Measurements from ENCODE around the gene RPTN. TPM values are rescaled to one million over a fixed set of nuclear protein-coding genes. Genes with fewer than 3 reads are reported as not detected.

Gene RPTN
- polyA plus RNA-seq, 2 of the 4 experiments (the other 2 are of a cell fraction) = not detected

GRCh38 chr1:152111515-152111968 is 47.5 kb downstream of the RPTN start (continued):
- no peak for TF ChIP-seq NPAS2 (CRISPR knock-in tag; IDR thresholded peaks at IDR 0.05; ENCODE audit: borderline replicate concordance)
- TF ChIP-seq ZFP36 (IDR thresholded peaks at IDR 0.05; ENCODE audit: borderline replicate concordance, partially characterized antibody) = no peak
- TF ChIP-seq MAZ (IDR thresholded peaks at IDR 0.05; ENCODE audit: borderline replicate concordance, low read depth, low read length) = no peak
- no peak for TF ChIP-seq HOXA7 (CRISPR knock-in tag; IDR thresholded peaks at IDR 0.05)
- no peak for TF ChIP-seq POLR2A (IDR thresholded peaks at IDR 0.05; ENCODE audit: low read length)
- TF ChIP-seq NFE2L2 (conservative IDR thresholded peaks at IDR 0.05; ENCODE audit: low read length) = no peak
- no peak for TF ChIP-seq EHF (CRISPR knock-in tag; IDR thresholded peaks at IDR 0.05)
- no peak for TF ChIP-seq RAD21 (conservative IDR thresholded peaks at IDR 0.05 in 1 of 2, IDR thresholded peaks at IDR 0.05 in 1 of 2)
- TF ChIP-seq RFX5 (IDR thresholded peaks at IDR 0.05) = no peak
- no peak for TF ChIP-seq HOXB5 (CRISPR knock-in tag; IDR thresholded peaks at IDR 0.05)
- TF ChIP-seq PBX3 (IDR thresholded peaks at IDR 0.05) = no peak

- Histone ChIP-seq H3K9me3 (0 out of 3 replicates have a peak, but pooled peaks cover 6% of the 10 kb centered on the region), H3K27ac (peak overlapping the region in 1 of 2 experiments; percentile 67; a peak in 3 of 6 replicates), H3K4me1 (peaks cover 28% of the 10 kb centered on the region), H3K4me2 (peak overlapping the region; percentile 98), H3K4me3 (peak overlapping the region; percentile 49)
- ATAC-seq (peak; percentile 45 to 72), FAIRE-seq (no peak), DNase-seq (ENCODE audit: low read depth in 1 of 2, low spot score in 1 of 2) (peak; percentile 24 to 72)
- POLR2A ChIA-PET = interaction anchor here (0.7 to 1.6 kb wide), 6 partner anchors 26 to 1290 kb away, joined by 3 to 7 read pairs (median 4); partner anchors contain the start of gene S100A11
- CTCF ChIA-PET = interaction anchor here (0.8 to 10.4 kb wide), 12 partner anchors 15 to 1529 kb away, joined by 3 to 89 read pairs (median 6); no protein-coding TSS in a partner anchor
- 2% methylated on average over 59 of the region's 60 CpGs for WGBS (ENCODE audit: missing lambda C conversion rate)
- TF ChIP-seq JUN (IDR thresholded peaks at IDR 0.05) = peak in 1 of 2 experiments; percentile 34; a peak in 1 of 5 replicates
- TF ChIP-seq E2F6 (IDR thresholded peaks at IDR 0.05; ENCODE audit: borderline replicate concordance, low read depth) = peak; percentile 84
- TF ChIP-seq HDAC2 (IDR thresholded peaks at IDR 0.05) = 0 out of 2 replicates have a peak, but pooled peaks have one; percentile 26
- no peak for TF ChIP-seq HMGXB4 (CRISPR knock-in tag; IDR thresholded peaks at IDR 0.05; ENCODE audit: borderline replicate concordance)
- TF ChIP-seq EHMT2 (IDR thresholded peaks at IDR 0.05; ENCODE audit: low read depth) = no peak
- TF ChIP-seq MAX (IDR thresholded peaks at IDR 0.05) = peak; percentile 60
Measured at GRCh38 chr1:152110860-152111514, 48.0 kb downstream of the RPTN start.

GRCh38 chr1:152110365-152110859 is 48.6 kb downstream of the RPTN start:
- under 1% methylated on average over 31 of the region's 31 CpGs for WGBS (ENCODE audit: missing lambda C conversion rate)
- no peak for FAIRE-seq
- TF ChIP-seq ATOH8 (CRISPR knock-in tag; IDR thresholded peaks at IDR 0.05; ENCODE audit: low read depth) (no peak), RNF2 (IDR thresholded peaks at IDR 0.05; ENCODE audit: borderline replicate concordance, low read depth) (0 out of 2 replicates have a peak, but pooled peaks have one; percentile 47), RARB (CRISPR knock-in tag; IDR thresholded peaks at IDR 0.05) (no peak), CHD2 (IDR thresholded peaks at IDR 0.05; ENCODE audit: low read length, partially characterized antibody) (peak; percentile 28), NPAS2 (CRISPR knock-in tag; IDR thresholded peaks at IDR 0.05; ENCODE audit: borderline replicate concordance) (no peak), HOXA7 (CRISPR knock-in tag; IDR thresholded peaks at IDR 0.05) (no peak), FOSB (CRISPR knock-in tag; IDR thresholded peaks at IDR 0.05) (no peak), SREBF2 (IDR thresholded peaks at IDR 0.05) (no peak)

More at GRCh38 chr1:152110365-152110859, 48.6 kb downstream of the RPTN start:
- Histone ChIP-seq H3K4me3 (peak overlapping the region; percentile 49), H3K27ac (peak overlapping the region in 1 of 2 experiments; percentile 67; a peak in 3 of 6 replicates), H3K4me2 (peak overlapping the region; percentile 98), H3K4me1 (peaks cover 28% of the 10 kb centered on the region), H3K9me3 (0 out of 3 replicates have a peak, but pooled peaks cover 6% of the 10 kb centered on the region)
- ChIA-PET CTCF (interaction anchor here (0.8 to 10.4 kb wide), 14 partner anchors 9 to 1530 kb away, joined by 3 to 89 read pairs (median 6); no protein-coding TSS in a partner anchor), POLR2A (interaction anchor here (0.7 to 1.7 kb wide), 7 partner anchors 27 to 1291 kb away, joined by 3 to 7 read pairs (median 4); partner anchors contain the start of gene S100A11)
- DNase-seq (ENCODE audit: low read depth in 1 of 2, low spot score in 1 of 2) (peak; percentile 21 to 67), ATAC-seq (peak; percentile 18 to 58)
